Endothelial cell of umbilical vein (primary cell): ENCODE measurements around the gene CNTN5. TPM values are rescaled to one million over a fixed set of nuclear protein-coding genes. Genes with fewer than 3 reads are reported as not detected.

Source experiments
- BruUV-seq: library from RNA; stranded (reverse); fragments of 400-500 nt; replicated peaks from 2 replicates; lab custom pipeline; 2021; lab: Mats Ljungman, UMichigan
- CTCF ChIA-PET: fragments of 300-600, 350-600 bp; sonication (Branson Sonifier 250); formaldehyde crosslinking; loops from one replicate; lab custom pipeline; 2021; ENCODE audit warnings: antibody characterized with exemption, inconsistent platforms; lab: Charles Lee
- POLR2A ChIA-PET: fragments of 300-600, 350-600 bp; sonication (Branson Sonifier 250); formaldehyde crosslinking; loops from one replicate; lab custom pipeline; 2021; ENCODE audit warnings: antibody characterized with exemption, inconsistent platforms; lab: Charles Lee
- DNase-seq: peaks from one replicate; pipeline ENCODE4 v3.0.0-alpha.2; 2011; ENCODE audit warnings: low read depth, low spot score
- FAIRE-seq: peaks from 2 replicates; lab custom pipeline; 2011; peaks lifted over from hg19 to GRCh38; lab: Jason Lieb, UNC
- H2AFZ ChIP-seq: 2 replicates; pipeline ENCODE4 v1.6.0; 2012; ENCODE audit warnings: low read depth, low read length, control low read depth, inconsistent platforms
- H3K27ac ChIP-seq: 2 replicates; pipeline ENCODE4 v1.5.1; 2011; ENCODE audit warnings: low read depth, mild to moderate bottlenecking, control low read depth, low read length, moderate library complexity; ENCODE audit not compliant: insufficient read depth
- H3K27me3 ChIP-seq, 2 experiments: 2 replicates each; pipeline versions ENCODE4 v1.6.0 to v1.6.1; 2011; ENCODE audit warnings: low read length in 2 of 2, mixed read lengths in 1 of 2; ENCODE audit not compliant: control insufficient read depth in 2 of 2, insufficient read depth in 2 of 2
- H3K36me3 ChIP-seq, 2 experiments: 2 replicates in 1 of 2; 3 replicates in 1 of 2; pipeline ENCODE4 v1.5.1; 2011; ENCODE audit warnings: low read length in 2 of 2, mild to moderate bottlenecking in 1 of 2, moderate library complexity in 1 of 2; ENCODE audit not compliant: control insufficient read depth in 2 of 2, insufficient read depth in 2 of 2; ENCODE audit errors: extremely low read depth in 1 of 2
- H3K4me1 ChIP-seq: 3 replicates; pipeline ENCODE4 v1.5.1; 2011; ENCODE audit warnings: mild to moderate bottlenecking, low read length; ENCODE audit not compliant: control insufficient read depth, insufficient read depth; ENCODE audit errors: extremely low read depth
- H3K4me2 ChIP-seq: 2 replicates; pipeline ENCODE4 v1.6.1; 2011; ENCODE audit warnings: low read length, control low read depth, mixed read lengths; ENCODE audit not compliant: insufficient read depth
- H3K4me3 ChIP-seq, 3 experiments: fragments of 200-600 bp in 1 of 3; sonication (generic), shearing (Covaris generic) in 1 of 3; replicated peaks in 1 of 3; 2 replicates each; pipeline ENCODE4 v1.5.1; 2011 to 2016; ENCODE audit warnings: control low read depth in 3 of 3, low read length in 3 of 3, mild to moderate bottlenecking in 2 of 3, inconsistent platforms in 1 of 3, low read depth in 1 of 3, moderate library complexity in 1 of 3; ENCODE audit not compliant: insufficient read depth in 1 of 3
- H3K79me2 ChIP-seq: 2 replicates; pipeline ENCODE4 v1.6.0; 2012; ENCODE audit warnings: low read length, inconsistent platforms; ENCODE audit not compliant: control insufficient read depth, insufficient read depth
- H3K9ac ChIP-seq: replicated peaks from 2 replicates; pipeline ENCODE3; 2011; ENCODE audit warnings: low read length, control low read depth; ENCODE audit not compliant: insufficient read depth; ENCODE audit errors: extremely low read depth
- H3K9me1 ChIP-seq: replicated peaks from 3 replicates; pipeline ENCODE4 v1.6.0; 2011; ENCODE audit warnings: mild to moderate bottlenecking, low read length; ENCODE audit not compliant: control insufficient read depth, insufficient read depth; ENCODE audit errors: extremely low read depth
- H3K9me3 ChIP-seq: replicated peaks from 2 replicates; pipeline ENCODE4 v1.5.1; 2012; ENCODE audit warnings: low read length, inconsistent platforms; ENCODE audit not compliant: control insufficient read depth, insufficient read depth
- H4K20me1 ChIP-seq: replicated peaks from 2 replicates; pipeline ENCODE3; 2011; ENCODE audit warnings: mild to moderate bottlenecking, low read length; ENCODE audit not compliant: control insufficient read depth, insufficient read depth; ENCODE audit errors: extremely low read depth
- EZH2 ChIP-seq: IDR thresholded peaks from 2 replicates; pipeline ENCODE4 v1.6.1; 2012; ENCODE audit warnings: borderline replicate concordance, low read depth, mild to moderate bottlenecking, moderate library complexity, low read length, inconsistent platforms; ENCODE audit not compliant: severe bottlenecking
- FOS ChIP-seq: IDR thresholded peaks from 2 replicates; pipeline ENCODE4 v1.6.1; 2011; ENCODE audit warnings: mild to moderate bottlenecking, low read length, moderate library complexity, borderline replicate concordance; ENCODE audit not compliant: insufficient read depth
- GATA2 ChIP-seq: IDR thresholded peaks from 2 replicates; pipeline ENCODE4 v1.7.0; 2011; ENCODE audit warnings: low read depth, mild to moderate bottlenecking, moderate library complexity, mixed read lengths, low read length; ENCODE audit not compliant: insufficient read length, insufficient read depth
- JUN ChIP-seq: IDR thresholded peaks from 2 replicates; pipeline ENCODE4 v1.6.1; 2011; ENCODE audit warnings: borderline replicate concordance, low read depth; ENCODE audit not compliant: insufficient read length, insufficient read depth
- MYC ChIP-seq: IDR thresholded peaks from one replicate; pipeline ENCODE4 v1.6.1; 2011; ENCODE audit warnings: mild to moderate bottlenecking, low read depth, low read length
- POLR2A ChIP-seq: IDR thresholded peaks from 2 replicates; pipeline ENCODE4 v1.6.1; 2012; ENCODE audit warnings: low read depth, mild to moderate bottlenecking, control low read depth, low read length
- POLR2AphosphoS5 ChIP-seq: IDR thresholded peaks from 2 replicates; pipeline ENCODE4 v1.6.1; 2012; ENCODE audit warnings: low read depth, mild to moderate bottlenecking, control low read depth, low read length, moderate library complexity; ENCODE audit not compliant: insufficient read depth
- dilution Hi-C: fragments of 300-500 bp; cut with MboI; formaldehyde crosslinking; loops from one replicate; pipeline ENCODE4 v1.15.0; 2019; ENCODE audit warnings: low sequenced_read_pairs; ENCODE audit not compliant: extremely low pct_ligation_motif_present
- intact Hi-C: fragments of 100-400 bp; cut with micrococcal nuclease; formaldehyde crosslinking; loops from one replicate; pipeline ENCODE4 v1.10.0; 2022
- polyA plus RNA-seq, 4 experiments: library from polyadenylated mRNA; depleted of rRNA in 3 of 4; stranded (reverse) in 3 of 4; unstranded in 1 of 4; fragments of >200 nt; gene quantifications; 2 replicates each; pipeline versions ENCODE4 v1.2.1 to v1.2.3, GENCODE V29; 2011 to 2012; ENCODE audit warnings: missing spikeins in 1 of 4
- total RNA-seq: library from RNA; stranded (reverse); gene quantifications from 2 replicates; pipeline ENCODE4 v1.2.3, GENCODE V29; 2021
- TF ChIP-seq, protein P1 (sequence below): IDR thresholded peaks from 2 replicates; pipeline ENCODE4 v1.6.1; 2011; ENCODE audit not compliant: insufficient read depth, insufficient read length
- TF ChIP-seq, protein P2 (sequence below), 2 donors: IDR thresholded peaks; 1 replicate in 1 of 2; 2 replicates in 1 of 2; pipeline ENCODE4 v1.5.1; 2011; ENCODE audit warnings: low read length in 2 of 2, mild to moderate bottlenecking in 2 of 2, moderate library complexity in 2 of 2, control low read depth in 1 of 2, inconsistent platforms in 1 of 2, low read depth in 1 of 2; ENCODE audit not compliant: insufficient read depth in 1 of 2; ENCODE audit errors: extremely low read depth in 1 of 2

Gene CNTN5
- total and polyA plus RNA-seq, 2 donors (not counting 3 experiments of a cell fraction or from before 2014, with no cell fraction given) = not detected

DNA sequence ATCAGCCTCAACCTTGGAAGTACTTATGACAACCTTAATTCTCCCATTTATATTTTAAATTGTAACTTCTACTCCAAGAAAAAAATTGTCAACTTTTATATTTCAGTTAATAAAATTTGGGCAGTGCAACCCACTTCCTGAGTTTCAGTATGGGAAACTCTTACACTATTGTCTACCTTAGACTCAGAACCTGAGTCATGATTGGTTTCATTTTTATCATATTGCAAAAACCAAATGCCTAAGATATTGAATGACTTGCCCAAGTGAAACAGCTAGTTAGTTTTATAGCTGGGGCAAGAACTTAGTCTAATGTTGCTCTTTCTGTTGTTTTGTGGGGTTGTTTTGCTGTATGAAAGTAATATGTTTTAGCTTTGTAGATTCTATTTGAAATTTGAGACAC, 1332.3 kb downstream of the CNTN5 start:
- Histone ChIP-seq H3K4me2 (no peak overlapping the region), H3K9me3 (peaks cover 2% of the 10 kb centered on the region), H3K9ac (no peak overlapping the region), H3K4me1 (no peaks in the 10 kb centered on the region), H3K27ac (no peak overlapping the region), H2AFZ (no peak overlapping the region), H3K79me2 (no peaks in the 10 kb centered on the region), H3K4me3 (no peak overlapping the region), H4K20me1 (no peaks in the 10 kb centered on the region), H3K27me3 (no peaks in the 10 kb centered on the region), H3K36me3 (no peaks in the 10 kb centered on the region), H3K9me1 (no peaks in the 10 kb centered on the region)
- CTCF ChIA-PET = no interaction called here
- no TSS peak for BruUV-seq
- POLR2A ChIA-PET = no interaction called here
- FAIRE-seq = no peak
- intact Hi-C loops (no loop called here), dilution Hi-C loops (no loop called here)
- TF ChIP-seq POLR2A (no peak), JUN (no peak), POLR2AphosphoS5 (no peak), MYC (no peak), EZH2 (no peak), FOS (no peak), GATA2 (no peak)
- TF ChIP-seq, protein P1, sequence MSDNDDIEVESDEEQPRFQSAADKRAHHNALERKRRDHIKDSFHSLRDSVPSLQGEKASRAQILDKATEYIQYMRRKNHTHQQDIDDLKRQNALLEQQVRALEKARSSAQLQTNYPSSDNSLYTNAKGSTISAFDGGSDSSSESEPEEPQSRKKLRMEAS = no peak
- TF ChIP-seq, protein P2, sequence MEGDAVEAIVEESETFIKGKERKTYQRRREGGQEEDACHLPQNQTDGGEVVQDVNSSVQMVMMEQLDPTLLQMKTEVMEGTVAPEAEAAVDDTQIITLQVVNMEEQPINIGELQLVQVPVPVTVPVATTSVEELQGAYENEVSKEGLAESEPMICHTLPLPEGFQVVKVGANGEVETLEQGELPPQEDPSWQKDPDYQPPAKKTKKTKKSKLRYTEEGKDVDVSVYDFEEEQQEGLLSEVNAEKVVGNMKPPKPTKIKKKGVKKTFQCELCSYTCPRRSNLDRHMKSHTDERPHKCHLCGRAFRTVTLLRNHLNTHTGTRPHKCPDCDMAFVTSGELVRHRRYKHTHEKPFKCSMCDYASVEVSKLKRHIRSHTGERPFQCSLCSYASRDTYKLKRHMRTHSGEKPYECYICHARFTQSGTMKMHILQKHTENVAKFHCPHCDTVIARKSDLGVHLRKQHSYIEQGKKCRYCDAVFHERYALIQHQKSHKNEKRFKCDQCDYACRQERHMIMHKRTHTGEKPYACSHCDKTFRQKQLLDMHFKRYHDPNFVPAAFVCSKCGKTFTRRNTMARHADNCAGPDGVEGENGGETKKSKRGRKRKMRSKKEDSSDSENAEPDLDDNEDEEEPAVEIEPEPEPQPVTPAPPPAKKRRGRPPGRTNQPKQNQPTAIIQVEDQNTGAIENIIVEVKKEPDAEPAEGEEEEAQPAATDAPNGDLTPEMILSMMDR (IDR thresholded peaks at IDR 0.05; ENCODE audit: extremely low read depth in 1 of 2, insufficient read depth in 1 of 2, low read depth in 1 of 2, low read length in 2 of 2) = no peak
- DNase-seq = no peak
